Activated CD4-positive, CD25-positive, alpha-beta regulatory T cell treated with anti-CD3 and anti-CD28 coated beads, Interleukin-2, amount 50 U/mL, for 72 hours (primary cell): ENCODE measurements around the gene UCK2.

Experiments used
- DNase-seq: peaks from one replicate; pipeline ENCODE4 v3.0.0; 2021

UCK2 gene

DNA sequence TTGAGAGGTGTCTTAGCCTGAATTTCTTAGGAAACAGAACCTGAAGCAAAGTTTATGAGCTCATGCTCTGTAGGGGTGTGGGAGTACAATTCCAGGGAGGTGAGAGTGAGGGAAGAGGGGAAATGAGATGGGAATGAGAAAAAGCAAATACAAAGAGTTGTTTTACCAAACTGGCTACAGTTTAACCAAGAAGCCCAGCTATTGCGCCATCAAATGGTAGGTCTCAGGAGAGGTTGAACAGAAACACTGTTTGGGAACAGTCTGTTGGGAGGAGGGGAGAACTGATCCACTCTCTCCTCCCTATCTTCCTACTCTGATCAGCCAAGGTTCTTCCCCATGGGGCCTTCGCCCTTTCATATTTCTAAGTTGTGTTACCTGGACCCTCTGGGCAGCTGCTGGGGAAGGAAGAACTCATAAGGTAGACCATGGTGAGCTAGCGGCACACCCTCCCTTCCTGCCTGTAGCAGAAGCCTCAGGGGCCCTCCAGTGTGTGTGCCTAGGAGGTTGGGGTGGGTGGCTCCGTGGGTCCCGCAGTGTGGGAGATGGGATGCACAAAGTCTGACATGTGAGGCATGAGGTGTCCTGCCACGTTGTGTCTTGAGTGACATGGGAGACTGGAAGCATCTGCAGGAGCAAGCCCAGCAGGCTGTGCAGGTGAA is 120.5 kb downstream of the UCK2 start:
- DNase-seq, result no peak

GRCh38 chr1:165949335-165950130 is 122.1 kb downstream of the UCK2 start:
- DNase-seq, result no peak

GRCh38 chr1:165954940-165955339 is 127.5 kb downstream of the UCK2 start:
- DNase-seq, result no peak

DNA sequence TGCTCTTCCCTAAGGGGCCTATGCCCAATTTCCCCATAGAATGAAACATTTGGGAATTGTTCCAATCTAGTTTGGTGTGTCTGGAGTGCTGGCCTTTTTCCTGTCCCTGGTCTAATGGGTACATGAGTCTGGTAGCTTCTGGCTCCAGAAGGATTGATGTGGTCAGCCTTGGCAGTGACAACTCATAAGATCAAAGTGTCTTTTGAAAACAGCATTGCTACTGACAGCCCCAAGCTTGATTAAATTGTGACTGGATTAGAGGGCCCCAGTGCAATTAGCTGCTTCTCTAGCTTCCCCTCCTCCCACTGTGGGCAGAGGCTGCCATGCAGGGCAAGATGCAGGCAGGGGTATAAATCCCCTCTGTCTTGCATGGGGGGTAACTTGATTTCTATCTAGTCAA is 130.9 kb downstream of the UCK2 start:
- DNase-seq, result no peak

DNA sequence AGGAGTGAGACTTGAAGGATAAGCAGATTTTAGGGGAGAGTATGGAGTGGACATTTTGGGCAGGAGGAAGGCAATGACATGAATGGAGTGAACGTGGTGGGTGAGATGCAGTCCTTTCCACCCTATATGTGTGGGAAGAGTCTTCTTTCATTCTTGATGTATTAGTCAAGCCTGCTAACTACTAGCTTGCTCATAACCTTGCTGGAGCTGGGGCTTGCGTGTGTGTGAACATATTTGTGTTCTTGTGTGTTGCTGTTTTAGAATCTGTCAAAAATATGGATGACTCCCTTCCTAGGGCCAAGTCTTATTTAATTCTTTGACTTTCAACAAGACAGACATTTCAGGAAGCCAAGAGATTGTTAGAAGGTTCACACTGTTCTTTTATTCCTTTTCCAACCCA is 132.7 kb downstream of the UCK2 start:
- no peak for DNase-seq

DNA sequence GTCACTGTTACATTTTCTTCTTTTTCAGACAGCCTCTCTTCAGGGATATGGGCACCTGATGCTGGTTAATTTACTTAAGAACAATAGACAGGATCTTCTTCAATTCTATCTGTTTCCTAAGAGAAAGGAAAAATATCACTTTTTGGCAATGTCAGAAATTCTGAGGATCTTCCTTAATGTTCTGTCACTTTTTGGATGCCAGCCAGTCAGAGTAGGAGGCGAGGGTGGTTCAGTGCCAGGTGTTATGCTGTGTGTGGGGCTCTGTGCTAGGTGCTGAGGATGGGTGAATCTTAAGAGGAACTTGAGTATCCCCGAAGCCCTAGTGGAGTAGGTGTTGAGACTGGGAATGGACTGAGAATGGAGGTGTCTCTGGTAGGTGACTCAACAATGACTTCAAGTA is 133.5 kb downstream of the UCK2 start:
- no peak for DNase-seq
